Eye (tissue), 1 donor: ENCODE results near the gene SLC13A2.

Experiments
- DNase-seq: peaks from one replicate; pipeline ENCODE4 v3.0.0-alpha.2; 2015

Gene SLC13A2

DNA sequence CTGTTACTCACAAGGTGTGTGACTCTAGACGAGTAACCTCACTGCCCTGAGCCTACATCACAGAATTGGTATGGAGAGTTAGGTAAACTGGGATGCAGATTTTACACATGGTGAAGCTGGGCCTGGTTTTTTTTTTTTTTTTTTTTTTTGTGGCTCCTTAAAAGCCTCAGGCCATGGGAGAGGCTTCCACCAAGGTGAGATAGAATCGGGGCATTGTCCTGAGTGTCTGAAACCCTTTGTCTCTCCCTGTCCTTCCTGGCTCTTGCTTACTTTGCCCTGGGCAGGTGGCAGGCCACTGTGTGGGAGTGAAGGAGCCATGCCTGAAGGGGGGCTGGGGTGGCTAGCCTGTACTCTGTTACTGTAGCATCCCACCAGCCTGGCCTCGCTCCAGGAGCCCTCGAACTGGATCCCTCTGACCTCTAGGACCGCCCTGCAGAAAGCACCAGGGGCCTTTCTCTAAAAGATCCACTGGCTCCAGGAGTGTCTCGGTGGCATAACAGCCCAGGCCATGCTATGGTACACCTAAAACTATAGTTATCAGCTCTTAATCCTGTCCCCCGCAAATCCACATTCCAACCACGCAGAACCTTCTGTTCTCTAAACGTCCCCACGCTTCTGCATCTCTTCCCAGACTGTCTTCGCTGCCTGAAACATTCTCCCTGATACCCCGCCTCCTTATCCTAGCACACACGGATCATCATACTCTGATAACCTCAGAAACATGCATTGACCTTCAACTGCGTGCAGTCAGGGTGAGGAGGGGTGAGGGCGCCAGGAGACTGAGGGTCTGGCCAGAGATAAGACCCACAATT is 1.7 kb upstream of the SLC13A2 start:
- no peak for DNase-seq

DNA sequence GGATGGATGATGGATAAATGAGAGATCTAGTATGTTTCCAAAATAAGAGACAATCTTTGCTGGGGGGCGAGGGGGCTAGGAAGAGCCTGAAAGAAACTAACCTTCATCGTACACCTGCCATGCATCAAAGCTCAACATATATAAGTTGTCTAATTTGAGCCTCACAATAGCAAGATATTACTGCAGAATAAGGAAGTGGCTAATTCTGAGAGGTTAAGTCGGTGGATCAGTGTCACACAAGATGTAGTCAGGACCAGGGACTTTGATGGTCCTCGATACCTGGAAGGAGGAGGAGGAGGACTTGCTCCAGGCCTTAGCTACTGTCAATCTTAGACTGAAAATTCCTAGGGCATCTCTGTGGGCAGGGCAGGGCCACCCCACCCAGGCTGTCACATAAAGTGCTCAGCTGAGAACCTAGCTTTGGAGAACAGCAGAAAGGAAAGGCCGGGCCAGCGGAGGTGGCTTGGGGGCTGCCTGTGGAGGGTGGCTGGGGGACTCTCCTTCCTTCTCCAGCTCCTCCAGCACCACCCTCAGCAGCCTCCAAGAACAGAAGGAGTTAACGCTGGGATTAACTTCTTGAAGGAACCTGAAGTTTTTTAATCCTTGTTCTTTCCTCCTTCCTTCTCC is 460 bp upstream of the SLC13A2 start:
- no peak for DNase-seq

DNA sequence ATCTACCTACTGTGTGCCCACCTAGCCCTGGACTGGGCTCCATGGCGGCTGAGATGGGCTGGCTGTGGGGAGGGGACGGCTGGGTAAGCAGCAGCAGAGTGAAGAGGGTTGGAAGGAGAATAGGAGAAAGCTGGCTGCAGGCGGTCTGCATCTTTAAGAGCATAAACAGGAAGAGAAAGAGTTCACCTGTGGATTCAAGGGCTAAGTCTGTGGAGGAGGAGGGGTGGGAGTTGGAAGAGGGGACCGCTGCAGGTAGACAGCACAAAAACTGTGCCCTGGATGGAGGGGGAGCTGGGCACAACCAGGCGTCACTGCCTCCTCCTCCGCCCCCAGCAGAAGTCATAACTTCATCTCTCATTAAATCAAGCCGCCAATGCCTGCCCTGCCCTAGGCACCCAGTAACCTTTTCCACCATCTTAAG is 677 bp downstream of the SLC13A2 start:
- no peak for DNase-seq

DNA sequence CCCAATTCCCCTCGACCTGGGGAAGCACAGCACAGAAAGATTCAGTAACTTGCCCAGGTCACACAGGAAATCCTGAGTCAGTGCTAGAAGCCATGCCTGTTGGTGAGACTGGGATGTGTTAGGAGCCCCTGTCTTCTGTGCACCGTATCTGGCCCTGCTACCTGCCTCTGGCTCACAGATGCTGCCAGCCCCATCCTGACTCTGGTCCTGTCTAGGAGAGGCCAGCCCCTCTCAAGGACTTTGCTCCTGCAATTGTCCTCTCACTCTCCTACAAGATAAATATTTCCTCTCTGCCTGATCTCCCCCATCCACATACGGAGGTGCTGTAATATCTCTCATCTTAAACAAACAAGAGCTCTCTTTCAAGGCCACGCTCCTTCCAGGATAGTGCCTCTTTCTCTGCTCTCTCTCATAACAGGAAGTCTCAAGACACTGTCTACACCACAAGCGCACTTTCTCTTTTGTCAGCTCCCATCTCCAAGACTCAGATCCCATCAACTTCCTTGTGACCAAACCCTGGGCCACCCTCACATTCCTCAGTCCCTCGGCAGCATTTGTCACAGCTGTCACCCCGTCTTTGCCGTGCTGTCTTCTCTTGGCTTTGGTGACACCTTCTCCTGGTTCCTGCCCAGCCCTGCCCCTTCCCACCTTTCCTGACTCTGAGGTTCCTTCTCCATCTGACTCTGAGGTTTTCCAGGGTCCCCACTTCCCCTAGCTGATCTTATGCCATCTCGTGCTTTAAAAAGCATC is 1.9 kb downstream of the SLC13A2 start:
- no peak for DNase-seq

DNA sequence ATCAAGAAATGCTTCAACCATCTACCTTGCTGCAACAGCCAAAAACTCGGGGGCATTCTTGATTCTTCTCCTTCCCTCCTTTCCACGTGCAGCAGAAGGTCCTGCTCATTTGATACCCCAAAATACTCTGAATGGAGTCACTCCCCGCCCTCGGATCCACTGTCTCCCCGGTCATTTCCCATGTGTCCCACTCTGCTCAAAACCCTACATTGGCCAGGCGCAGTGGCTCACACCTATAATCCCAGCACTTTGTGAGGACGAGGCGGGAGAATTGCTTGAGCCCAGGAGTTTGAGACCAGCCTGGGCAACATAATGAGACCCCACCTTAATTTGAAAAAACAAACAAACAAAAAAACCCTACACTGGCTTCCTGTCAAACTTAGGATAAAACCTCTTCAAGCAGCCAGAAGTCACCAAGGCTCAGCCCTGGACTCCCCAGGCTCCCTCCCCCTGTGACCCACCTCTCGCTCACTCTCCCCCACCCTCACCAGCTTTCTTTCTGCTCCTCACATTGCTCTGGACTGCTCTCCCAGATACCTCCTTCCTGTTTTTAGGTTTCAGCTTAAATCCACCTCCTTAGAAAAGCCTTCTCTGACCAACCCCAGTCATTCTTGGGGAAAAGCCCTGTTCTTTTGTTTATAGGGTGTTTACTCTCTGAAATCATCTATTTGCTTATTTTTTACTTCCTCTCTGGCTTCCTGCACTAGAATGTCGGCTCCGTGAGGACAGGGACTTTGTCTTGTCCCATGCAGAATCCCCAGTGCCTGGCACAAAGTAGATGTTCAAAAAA is 2.8 kb downstream of the SLC13A2 start:
- DNase-seq, result no peak

DNA sequence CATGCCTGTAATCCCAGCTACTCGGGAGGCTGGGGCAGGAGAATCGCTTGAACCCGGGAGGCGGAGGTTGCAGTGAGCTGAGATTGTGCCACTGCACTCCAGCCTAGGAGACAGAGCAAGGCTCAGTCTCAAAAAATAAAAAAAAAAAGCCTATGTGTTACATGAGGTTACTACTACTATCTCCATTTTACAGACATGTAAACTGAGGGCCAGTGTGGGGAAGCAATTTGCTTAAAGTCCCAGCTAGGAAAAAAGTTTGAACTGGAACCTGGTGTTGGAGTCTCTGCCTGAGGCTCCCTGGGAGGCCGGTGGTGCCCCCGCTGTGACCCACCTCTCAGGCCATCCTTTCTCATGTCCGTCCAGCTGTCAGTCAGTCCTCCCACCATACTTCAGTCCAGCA is 4.5 kb downstream of the SLC13A2 start:
- DNase-seq, result no peak

DNA sequence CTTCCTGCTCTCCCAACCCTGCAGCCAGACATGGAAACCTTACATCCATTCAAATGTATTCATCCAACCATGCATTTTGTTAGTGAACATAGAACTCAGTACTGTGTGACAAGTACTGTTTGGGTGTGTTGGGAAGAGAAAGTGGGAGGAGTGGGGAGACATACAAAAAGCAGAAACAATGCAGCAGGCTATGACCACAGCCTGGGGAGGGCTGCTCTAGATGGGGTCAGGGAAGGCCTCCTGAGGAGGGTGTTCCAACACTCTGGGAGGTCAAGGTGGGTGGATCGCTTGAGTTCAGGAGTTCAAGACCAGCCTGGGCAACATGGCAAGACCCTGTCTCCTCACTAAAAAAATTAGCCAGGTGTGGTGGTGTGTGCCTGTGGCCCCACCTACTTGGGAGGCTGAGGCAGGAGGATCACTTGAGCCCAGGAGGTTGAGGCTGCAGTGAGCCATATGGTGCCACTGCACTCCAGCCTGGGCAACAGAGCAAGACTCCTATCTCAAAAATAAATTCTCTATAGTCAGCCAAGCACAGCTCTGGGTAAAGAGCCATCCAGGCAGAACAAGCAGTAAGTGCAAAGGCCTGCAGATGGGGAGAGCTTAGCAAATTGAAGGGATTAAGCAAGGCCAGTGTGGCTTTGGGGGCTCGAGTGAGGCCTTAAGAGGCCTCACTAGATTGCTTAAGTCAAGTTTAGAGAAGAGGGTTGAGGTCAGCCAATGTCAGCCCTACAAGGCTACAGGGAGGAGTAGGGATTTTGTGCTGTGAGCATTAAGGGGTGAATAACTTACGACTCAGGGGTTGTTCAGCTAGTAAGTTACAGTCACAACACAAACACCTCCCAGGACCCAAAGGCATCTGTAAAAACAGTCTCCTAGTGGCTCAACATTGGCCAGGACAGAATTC is 5.5 kb downstream of the SLC13A2 start:
- no peak for DNase-seq

DNA sequence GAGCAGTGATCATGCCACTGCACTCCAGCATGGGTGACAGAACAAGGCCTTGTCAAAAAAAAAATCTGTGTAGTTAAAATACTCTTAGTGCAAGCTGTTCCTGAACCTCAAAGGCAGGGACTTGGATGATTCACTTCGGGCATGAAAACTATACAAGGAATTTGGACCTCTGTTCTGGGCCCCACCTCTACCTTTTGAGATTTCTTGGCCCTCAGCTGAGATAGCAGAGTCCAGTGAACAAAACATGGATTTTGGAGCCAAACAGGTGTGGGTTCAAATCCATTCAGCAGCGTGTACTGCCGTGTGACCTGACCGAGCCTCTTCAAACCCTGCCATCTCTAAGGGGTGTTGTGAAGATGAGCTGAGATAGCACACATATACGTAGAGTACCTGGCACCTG is 6.8 kb downstream of the SLC13A2 start:
- DNase-seq, result no peak

DNA sequence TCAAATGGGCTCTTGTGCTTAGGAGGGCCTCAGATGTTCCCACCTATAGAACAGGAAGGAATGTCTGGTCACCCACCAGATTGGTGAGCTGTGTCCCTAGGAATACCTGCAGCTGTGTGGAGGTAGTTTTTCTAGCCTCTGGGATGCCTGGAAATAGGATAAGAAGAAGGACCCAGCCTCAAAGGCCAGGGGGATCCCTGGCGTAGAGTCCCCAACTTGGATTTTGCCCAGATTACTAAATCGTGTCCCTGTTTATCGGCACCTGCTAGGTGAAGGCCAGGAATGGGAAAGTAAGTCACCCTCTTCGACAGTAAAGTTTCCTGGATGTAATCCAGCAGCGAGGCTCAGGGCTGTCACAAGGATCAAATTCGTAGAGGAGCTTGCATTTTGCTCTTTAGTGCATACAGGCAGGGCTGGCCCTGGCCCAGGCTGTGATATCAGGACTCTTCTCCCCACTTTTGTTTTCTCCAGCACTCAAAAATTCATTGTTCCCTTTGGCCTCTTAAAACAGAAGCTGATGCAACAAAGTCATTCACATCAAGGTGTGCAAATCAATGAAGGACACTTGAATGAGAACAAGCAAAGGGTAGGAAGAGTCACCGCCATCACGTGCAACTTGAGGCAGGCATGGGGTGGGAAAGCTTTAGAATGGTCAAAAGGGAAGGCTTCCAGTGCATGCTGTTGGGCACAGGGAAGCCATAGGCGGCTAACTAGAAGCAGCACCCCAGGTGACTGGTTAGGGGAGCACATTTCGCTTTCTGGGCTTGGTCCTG is 7.5 kb downstream of the SLC13A2 start:
- no peak for DNase-seq

DNA sequence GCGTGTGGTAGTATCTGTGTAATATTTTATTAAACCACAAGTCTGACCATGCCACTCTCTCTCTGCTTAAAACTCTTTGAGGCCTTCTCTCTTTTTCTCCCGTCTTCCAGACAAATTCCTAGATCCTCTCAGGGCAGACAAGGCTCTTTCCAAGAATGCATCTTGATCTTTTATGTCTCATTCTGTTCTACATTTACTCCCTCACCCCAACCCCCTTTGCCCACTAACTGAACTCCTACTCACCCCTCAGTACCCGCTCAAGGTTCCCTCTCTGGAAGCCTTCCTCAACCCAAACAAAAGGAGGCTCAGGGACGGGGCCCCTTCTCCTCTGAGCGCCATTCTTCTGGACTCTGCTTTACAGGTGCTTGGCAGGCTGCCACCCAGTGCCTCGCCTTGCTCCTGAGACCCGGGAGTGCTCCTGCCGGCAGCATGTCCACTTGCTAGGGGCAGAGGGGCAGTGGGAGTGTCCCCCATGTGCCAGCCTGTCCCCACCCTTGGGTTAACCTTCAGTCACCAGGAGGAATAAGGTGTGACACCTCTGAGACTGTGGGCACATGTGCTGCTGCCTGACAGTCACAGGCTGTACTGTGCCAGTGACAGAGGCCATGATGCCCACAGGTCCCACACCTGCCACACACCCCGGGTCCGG is 9.2 kb downstream of the SLC13A2 start:
- DNase-seq, result no peak

DNA sequence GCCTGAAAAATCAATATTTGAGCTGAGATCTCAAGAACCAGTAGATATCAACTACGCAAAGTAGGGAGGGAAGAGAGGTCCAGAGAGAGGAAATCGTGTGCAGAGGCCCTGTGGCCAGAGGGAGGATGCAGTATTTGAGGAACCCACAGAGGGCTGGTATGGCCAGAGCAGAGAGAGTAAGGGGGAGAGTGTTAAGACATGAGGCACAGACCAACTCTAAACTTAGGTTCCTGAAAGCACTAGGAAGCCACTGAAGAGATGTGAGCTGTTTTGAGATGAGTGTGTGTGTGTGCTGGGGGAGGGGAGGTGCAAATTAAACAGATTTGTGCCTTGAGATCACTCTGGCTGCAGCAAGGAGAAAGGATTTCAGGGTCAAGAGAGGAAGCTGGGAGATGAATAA is 10.9 kb downstream of the SLC13A2 start:
- DNase-seq, result no peak

DNA sequence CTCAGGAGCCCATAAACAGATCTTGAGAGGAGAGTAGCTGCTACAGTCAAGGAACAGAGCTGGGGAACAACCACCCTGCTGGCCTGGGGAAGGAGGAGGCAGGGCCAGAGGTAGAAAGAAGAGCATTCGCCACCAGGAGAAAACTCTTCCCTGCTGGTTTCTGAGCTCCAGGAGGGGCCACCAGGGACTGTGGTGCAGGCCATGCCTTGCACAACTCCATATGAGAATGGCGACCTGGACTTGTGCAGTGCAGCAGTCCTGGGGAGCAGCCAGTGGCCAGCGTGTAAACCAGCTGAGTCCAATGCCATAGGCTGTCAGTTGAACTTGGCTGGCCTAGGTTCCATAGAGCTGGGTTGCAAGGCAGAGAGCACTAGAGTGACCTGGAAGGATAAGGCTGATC is 11.6 kb downstream of the SLC13A2 start:
- DNase-seq, result no peak

DNA sequence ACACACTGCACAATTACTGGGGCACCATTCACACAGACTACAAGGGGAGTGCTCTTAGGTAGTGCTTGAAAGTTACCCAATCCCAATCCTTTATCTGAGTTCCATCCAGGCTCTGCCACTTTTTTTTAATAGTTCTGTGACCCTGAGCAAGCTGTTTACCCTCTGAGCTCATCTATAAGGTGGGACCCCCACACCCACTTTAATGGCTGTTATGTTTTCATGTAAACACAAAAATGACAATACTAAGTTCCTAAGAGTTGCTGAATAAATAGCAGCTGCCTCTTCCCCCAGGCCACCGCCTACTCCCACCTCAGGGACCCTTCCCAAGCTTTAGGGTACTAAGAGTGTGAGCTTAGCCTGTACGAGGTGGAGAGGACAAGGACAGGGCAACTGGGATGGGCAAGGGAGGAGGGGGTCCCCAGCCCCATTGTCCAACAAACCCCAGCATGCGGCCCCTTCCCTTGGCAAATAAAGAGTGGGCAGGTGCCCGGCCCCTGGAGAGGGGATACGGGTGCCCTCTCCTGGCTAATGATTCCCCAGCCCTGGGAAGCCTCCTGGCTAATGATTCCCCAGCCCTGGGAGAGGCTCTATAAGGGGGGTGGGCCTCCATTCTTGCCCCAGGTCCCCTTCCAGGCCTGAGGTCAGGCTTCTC is 14.6 kb downstream of the SLC13A2 start:
- DNase-seq, result no peak

DNA sequence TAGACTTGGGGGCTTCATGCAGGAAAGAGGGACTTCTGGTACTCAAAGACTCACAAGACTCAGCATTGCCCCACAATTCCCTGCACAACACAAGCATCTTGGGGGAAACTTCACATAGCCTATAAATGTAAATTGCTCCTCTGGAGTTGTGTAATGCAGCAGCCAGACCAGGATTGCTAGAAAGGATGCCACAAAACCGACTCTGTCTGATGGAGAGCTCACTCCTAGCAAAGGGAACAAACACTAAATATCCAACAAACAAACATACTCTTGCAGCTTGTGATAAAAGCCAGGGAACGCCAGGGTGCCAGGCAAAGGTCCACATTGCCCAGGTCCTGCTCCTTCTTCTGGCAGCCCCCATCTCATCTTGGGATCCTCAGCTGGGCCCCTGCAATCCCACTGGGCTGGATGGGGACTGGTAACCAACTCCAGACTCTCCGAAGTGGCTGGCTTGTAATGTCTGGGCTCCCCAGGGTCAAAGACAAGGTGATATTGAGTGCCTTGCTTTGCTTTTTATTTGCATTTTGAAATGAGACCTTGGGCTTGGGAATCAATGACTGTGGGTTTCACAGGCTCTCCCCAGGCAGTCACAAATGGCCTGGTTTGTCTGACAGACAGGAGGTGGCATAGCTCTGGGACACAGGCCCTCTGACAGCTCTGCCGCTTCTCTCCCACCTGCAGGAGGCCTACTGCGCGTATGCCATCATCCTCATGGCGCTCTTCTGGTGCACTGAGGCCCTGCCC is 15.3 kb downstream of the SLC13A2 start:
- no peak for DNase-seq

DNA sequence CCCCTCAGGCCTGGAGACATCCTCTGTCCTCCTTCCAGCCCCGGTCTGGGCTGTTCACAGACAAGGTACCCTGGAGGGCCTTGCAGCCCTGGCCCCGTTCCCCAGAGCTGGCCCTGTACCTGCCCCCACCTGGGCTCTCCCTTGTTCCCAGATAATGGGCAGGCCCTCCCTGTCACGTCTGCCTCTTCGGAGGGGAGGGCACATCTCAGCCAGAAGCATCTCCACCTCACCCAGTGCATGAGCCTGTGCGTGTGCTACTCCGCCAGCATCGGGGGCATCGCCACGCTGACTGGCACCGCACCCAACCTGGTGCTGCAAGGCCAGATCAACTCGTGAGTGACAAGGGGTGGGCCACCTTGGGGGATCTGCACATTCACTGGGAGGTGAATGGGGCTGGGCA is 17.8 kb downstream of the SLC13A2 start:
- no peak for DNase-seq

DNA sequence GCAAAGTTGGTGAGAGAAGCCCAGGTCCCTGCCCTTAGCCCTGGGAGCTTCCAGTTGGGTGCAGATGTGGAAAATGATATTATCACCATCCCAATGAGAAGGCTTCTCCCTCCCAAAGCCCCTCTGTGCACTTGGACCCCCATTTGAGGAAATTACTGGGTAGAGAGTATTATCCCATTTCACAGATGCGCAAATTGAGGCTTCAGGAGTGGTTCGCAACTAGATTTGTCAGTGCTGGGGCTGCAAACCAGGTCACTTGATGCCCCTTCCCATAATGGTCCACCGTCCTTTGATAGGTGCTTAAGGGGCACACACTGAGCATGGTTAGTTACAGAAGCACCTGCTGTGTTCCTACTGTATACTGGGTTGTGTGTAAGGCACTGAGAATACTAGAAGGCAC is 18.4 kb downstream of the SLC13A2 start:
- DNase-seq, result no peak

DNA sequence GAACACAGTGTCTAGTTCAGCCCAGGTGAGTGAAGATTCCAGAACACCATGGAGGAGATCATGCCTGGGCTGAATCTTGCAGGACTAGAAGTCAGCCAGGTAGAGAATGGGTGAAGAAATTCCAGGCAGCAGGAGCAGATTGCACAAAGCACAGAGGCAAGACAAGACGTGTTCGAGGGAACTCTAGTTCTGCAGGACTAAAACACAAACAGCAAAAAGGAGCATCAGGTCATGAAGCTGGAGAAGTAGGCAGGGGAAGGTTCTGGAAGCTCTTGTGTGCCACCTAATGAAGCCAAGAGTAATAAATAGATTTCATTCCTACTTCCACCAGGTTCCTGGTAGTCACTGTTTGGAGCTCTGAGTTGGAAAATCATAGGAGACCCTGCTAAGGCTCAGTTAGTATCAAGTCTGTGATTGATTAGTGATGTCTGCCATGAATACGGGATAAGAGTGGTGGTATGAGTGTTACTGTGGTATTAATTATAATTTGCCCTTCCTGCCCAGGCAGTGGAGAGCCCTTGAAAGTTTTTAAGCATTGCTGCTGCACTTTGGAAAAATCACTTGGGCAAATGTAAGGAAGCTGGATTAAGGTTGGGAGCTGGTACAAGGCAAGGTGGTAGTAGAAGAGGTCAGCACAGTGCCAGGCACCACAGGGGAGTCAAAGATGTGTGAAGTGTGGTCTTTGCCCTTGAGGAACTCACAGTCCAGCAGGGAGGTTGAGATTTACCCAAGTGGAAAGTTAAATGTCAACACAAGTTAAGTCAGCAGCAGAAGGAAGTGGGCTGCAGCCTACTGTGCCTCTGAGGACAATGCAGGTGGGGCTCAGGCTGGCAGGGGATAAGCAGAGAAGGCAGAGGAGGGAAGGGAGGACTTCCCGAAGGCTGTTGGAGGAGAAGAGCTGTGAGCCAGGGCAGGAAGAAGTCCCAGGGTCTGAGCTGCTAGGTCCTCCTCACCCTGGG is 19.2 kb downstream of the SLC13A2 start:
- DNase-seq, result peak; percentile 35

DNA sequence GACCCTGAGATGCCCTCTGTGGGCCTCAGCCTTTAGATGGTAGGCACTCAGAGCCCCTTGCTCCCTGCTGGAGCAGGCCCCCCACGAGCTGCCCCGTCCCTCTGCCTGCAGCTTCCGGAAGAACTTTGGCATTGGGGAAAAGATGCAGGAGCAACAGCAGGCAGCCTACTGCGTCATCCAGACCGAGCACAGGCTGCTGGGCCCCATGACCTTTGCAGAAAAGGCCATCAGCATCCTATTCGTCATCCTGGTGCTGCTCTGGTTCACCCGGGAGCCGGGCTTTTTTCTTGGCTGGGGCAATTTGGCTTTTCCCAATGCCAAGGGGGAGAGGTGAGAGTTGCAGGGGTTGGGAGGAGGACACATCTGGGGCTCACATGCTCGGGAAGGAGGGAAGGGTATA is 20.0 kb downstream of the SLC13A2 start:
- peak; percentile 22 for DNase-seq
